T1000 (cell line): ENCODE measurements around the gene AKAP13.
"Not testable (repeated sequence)": the region's sequence is repeated elsewhere in the genome, so short reads cannot be mapped to it uniquely, and the experiment has no call there.

ENCODE experiments used
- DNase-seq: peaks from one replicate; lab custom pipeline; 2025; ENCODE audit warnings: mixed read lengths; lab: John Stamatoyannopoulos, UW

AKAP13 gene

DNA sequence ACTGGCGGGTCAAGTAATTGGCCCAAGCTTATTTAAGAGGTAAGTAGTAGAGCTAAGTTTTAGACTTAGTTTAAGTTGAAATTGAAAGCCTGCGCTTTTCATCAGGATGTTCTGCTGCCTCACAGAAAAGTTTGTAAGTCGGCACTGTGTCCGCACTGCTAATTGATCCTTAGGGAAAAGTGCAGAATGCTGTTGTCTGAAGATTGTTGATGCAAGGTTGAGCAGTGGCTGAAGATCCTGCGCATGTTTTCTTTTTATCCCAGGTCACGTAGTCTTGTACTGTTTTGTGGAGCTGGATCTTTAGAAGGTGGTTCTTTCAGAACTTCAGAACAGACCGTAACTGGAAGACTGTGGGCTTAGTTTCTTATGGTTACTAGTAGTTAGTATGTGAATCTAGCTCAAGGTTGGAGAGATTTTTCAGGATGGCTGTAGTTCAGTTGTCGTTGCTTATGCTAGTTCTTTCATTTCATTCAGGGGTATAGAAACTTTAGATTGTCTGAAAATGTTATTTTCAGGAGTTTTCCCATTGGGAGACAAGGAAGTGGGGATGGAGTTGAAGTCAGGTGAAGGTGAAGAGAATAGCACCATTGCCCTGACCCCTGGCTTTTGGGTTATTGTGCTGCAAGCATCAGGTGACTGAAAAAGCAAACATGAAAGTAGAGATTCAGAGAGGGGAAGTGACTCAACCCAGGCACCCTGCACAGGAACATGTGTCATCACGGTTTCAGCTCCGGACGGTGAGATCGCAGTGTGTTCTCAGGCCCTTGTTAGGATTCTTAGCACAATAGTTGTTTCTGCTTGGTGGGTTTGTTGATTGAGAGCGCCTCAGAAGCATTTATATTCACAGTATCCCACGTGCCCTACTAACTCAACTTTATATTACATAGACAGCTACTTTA is 32.8 kb downstream of the AKAP13 start:
- DNase-seq: no peak

DNA sequence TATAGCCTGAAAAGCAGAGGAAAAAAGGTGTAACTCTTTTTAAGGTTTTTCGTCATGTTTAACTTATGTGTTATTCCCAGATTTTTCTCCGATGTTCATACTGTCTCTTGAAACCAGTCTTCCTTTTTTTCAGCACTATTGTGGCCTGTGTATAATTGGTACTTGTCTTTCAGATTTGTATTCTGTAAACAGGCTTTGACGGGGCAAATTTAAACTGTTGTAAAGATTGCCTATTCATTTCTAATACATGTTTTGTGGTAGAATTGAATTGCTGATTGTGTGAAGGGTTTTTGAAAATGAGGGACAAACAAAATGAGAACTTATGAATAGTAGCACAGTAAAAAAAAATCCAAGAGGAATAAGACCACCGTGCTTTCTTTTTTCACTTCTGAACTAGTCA is 33.6 kb downstream of the AKAP13 start:
- DNase-seq: no peak

DNA sequence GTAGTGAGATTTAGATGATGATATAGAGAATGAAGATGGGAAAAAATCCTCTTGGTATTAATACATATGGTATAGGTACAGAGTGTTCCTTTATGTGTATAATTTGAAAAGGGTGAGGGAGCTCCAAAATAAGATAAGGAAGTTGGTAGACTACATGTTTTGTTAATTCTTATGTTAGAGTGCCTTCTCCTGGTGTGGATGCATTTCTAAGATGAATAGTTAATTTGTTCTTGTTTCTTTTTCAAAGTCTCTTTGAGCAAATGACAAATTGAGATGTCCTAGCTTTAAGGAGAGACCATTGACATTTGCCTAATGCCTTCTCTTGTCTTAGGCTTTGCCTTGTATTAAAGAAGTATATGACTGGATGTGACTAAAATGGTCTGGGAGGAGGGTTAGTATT is 34.1 kb downstream of the AKAP13 start:
- DNase-seq: no peak

DNA sequence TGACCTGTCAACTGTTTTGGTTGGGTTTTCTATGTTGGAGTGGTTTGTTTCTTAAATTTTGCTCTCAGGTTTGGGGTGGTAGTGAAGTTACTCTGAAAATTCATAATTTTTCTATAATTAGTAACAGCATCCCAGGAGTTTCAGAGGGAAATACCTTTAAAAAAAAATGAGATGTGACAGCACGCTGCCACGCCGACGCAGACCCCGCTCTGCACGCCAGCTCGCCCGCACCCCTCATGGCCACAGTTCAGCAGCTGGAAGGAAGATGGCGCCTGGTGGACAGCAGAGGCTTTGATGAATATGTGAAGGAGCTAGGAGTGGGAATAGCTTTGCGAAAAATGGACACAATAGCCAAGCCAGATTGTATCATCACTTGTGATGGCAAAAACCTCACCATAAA is 34.6 kb downstream of the AKAP13 start:
- DNase-seq: no peak

DNA sequence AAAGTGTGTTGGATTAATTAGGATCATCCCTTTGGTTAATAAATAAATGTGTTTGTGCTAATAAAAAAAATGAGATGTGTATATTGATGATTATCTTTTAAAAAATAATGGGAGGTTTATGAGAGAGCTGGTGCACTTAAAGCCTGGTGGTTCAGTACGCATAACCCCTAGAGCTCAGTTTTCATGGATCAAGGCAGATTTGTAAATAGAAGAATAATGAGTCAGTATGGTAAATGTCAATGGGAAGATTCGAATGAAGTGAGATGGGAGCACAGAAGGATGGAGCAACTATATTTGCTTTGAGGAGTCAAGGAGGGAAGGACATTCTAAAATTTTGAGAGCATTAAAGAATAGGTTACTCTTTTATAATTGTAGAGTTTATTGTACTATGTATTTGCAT is 35.4 kb downstream of the AKAP13 start:
- DNase-seq: no peak

DNA sequence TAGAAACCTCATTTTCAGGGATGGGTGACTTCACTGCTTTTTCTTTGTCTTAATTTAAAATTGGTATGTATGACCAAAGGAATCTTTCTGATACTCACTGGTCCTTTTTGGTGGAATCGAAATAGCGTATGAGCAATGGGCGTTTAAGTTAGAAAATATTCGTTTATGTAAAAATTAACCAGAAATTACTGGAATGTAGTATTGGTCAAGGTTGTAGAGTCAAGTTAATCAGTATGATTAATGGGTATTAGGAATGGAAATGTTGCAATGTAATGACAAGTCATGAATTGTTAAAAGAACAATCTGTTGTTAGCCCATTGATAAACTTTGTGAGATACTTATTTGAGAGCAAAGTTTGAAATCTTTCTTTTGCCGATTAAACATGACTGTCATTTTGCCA is 36.9 kb downstream of the AKAP13 start:
- no peak for DNase-seq

DNA sequence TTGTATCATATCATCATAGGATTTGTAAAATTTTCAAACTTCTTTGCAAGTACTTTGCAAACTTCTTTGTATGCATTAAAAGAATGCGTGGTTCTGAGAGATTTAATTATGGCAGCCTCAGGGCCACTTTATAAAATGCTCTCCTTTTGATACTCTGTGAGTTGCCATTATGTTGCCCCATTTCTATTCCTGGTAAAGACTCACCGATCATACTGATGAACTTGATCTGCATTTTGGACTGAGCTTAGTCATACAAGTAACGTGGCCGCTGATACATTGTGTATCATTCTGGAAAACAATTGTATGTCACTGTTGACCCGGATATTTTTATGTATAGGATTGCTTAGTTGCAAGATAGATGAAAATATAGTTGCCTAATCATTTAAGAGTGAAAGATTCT is 38.8 kb downstream of the AKAP13 start:
- no peak for DNase-seq

DNA sequence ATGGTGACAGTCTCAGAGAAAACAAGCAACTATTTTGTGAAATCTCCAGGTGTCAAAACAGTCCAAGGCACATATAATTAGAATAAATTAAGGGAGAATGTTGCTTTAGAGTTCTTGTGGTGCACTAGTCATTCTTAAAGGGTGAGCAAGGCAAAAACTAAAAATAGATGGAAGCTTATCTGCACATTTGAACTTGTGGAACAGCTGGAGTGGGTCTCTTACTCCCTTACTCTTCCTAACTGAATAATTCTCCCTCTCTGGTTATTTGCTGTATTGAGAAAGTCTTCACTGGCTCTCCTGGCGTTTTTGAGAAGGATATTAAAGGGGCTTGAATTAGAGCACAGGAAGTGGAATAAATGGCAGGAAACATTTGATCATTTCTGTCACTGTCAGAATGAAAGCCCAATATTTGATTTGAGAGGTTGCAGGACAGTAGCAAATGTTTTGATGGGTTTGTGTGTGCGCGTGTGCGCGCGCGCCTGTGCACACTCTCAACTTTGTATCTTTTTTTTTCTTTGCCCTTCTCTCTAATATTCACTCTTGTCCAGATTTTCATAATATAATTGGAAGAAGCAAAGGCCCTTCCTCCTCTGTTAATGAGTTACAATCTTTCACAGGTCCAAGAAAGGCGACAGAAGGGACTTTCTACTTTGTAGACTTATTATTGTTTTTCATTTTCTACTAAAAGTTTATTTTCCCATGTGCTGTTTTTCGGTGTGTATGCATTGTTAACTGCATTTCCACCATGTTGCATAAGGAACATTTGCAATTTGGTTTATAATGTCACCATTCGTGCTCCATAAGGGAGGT is 40.9 kb downstream of the AKAP13 start:
- no peak for DNase-seq

DNA sequence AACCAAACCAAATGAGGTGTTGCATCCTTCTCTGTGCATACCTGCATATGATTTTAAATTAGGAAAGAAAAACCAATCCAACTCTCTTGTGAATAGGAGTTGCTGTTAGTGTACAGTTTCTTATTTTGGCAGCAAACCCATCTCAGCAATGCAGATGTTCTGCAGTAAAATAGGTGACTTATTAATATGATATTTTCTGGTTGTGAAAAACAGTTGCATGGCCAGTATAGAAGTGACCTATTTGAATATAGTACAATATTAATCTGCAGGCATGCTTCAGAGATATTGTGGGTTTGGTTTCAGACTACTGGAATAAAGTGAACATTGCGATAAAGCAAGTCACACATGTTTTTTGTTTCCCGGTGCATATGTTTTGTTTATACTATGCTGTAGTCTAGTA is 42.2 kb downstream of the AKAP13 start:
- DNase-seq: no peak

DNA sequence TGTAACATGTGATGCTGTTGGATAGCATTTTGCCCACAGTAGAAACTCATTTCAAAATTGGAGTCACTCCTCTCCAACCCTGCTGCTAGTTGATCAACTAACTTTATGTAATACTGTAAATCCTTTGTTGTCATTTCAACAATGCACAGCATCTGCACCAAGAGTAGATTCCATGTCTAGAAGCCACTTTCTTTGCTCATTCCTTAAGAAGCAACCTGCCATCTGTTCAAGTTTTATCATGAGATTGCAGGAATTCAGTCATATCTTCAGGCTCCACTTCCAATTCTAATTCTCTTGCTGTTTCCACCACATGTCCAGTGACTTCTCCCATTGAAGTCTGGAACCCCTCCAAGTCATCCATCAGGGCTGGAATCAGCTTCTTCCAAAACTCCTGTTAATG is 42.9 kb downstream of the AKAP13 start:
- DNase-seq: no peak

DNA sequence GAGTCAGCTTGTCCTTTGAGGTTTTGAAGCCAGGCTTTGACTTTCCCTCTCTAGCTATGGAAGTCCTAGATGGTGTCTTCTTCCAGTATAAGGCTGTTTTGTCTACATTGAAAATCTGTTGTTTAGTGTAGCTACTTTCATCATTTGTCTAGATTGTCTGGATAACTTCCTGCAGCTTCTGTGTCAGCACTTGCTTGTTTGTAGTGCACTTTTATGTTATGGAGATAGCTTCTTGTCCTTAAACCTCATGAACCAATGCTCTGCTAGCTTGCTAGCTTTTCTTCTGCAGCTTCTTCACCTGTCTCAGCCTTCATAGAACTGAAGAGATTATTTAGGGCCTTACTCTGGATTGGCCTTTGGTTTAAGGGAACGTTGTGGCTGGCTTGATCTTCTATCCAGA is 43.8 kb downstream of the AKAP13 start:
- DNase-seq: no peak

DNA sequence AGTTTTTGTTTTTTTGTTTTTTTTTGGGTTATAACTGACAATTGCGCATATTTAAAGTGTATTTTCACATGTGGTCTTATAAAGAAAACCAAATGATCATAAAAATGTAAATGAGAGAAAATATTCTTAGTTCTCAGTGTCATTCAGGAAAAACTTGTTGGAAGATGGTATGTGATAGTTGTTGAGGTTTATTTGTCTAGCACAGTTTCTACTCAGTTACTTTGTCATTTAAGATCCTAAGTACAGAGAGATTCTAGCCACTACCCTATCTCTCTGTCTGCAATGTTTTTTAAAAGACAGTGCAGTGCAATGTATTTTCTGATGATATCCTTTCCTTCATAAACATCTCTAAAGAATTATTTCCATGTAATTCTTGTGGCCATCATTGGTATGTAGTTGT is 46.1 kb downstream of the AKAP13 start:
- DNase-seq: no peak

DNA sequence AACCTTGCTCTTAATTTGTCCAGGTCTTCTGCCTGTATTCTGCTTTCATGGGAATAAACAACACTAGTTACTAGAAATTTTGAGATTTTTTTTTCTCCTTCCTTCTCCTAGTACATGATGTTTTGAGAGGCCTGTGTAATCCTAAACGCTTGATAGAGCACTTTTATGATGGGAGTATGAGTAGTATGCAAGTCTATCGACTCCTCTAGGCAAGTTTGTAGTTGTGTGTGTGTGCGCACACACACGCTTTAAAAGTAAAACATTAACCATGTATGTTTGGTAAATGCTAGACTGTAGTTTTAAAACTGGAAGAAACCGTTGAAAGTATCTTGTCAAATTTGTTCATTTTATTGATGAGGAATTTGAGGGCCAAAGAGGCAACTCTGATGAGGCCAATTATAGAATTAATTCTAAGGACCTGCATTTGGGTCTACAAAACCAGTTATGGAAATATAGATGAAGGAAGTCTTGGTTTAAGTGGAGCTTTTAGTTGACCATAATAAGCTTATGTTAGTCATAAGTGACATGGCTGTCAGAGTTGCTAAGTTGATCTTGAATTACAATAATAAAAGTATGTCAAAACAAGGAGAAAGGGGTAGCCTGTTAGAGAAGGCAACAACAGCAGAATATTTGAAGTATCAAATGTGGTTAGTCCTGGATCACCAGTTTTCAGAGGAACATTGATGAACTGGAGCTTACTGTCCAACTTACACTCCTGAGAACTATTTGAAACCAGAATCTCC is 47.1 kb downstream of the AKAP13 start:
- no peak for DNase-seq

DNA sequence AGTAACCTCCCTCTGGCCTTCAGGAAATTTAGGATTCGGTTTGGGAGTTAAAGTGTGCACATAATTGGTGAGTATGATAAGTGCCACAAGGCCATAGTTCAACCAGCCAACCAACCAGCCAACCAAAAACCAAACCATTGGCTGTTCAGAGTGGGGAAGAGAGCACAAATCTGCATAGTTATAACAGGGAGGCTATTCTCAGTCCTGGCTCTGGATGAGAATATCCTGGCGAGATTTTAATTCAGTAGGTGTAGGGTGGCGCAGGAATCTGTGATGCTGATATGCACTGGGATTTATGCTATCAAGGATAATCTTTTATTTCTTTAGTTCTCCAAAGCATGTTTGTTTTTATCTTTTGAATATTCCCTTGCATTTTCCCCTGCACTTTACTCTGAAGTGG is 49.1 kb downstream of the AKAP13 start:
- DNase-seq: no peak

DNA sequence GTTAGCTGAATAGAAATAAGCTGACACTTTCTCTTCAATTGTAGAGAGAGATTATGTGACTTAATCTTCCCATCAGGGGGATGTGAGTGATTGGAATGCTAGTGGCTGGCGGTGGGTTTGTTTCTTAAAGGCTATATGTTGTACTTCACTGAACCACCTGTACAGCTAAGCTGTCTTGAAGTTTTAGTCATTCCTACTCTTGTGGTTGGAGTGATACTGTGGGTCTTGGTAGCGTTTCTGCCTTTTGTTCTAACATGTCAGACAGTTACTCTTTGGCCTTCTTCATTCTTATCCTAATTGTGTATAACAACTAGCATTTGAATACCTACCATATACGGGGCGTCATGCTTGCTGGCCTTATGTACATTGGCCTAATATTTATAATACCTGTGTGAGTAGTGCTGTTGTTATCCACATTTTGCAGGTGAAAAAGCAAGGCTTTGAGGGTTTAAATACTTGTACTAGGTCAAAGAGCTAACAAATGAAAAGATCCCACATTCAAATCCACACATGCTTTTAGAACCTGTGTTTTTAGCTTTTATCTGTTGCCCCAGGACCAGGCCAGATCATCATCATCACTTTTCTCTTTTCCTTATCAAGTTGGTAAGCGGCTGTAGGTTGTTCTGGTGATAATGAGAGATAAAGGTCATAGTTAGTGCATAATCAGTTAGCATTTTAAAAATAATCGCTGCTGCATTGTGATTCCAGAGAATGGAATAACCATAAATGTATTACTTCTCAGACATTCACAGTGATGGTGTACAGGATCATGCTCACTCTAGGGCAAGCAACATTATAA is 50.2 kb downstream of the AKAP13 start:
- DNase-seq: no peak

DNA sequence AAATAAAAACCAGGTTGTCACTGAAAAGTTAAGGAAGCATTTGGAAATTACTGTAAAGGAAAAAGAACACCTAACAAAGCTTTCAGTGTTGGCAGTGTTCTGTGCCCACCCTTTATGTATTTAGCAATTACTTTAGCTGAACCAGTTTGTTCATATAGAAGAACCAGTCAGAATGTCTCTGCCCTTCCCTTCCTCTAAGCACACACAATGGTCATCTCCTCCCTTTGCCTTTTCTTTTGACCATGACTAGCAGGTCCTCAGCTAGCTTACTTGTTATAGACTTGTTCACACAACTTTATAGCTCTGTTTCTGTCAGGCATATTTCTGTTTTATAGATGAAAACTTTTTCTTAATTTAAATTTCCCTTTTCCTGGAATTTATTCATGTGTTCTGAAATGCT is 59.6 kb downstream of the AKAP13 start:
- DNase-seq: no peak

DNA sequence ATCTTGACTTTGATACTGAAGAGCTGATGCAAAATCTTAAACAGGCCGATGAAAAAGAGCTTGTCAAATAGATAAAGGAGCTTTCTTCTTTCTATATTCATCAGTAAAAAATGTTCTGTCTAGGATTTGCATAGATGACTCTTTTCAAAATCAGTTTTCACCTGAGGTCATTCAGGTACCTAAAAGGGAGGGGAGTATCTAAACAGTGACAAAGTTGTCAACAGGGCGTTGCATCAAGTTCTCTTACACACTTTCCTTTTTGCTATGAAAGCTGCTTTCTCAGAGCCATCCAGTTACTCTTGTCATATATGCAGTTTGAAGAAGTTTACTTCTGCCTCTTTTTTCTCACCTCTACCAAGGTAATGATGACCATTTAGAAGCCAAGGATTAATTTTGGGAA is 60.0 kb downstream of the AKAP13 start:
- DNase-seq: no peak

DNA sequence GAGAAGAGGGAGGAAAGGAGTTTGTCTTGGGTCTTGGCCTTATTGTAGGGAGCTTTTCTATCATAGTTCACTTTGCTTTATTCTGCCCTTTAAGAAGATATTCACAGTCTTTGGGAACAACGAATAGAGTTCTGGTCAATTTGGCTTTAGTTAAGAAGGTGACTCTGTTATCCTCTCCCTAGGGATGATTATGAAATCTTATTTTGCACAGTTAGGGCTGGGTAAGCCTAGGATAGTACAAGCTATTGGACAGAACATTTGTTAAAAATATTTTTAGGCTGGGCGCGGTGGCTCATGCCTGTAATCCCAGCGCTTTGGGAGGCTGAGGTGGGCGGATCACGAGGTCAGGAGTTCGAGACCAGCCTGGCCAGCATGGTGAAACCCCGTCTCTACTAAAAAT is 61.5 kb downstream of the AKAP13 start:
- DNase-seq: not testable (repeated sequence)

DNA sequence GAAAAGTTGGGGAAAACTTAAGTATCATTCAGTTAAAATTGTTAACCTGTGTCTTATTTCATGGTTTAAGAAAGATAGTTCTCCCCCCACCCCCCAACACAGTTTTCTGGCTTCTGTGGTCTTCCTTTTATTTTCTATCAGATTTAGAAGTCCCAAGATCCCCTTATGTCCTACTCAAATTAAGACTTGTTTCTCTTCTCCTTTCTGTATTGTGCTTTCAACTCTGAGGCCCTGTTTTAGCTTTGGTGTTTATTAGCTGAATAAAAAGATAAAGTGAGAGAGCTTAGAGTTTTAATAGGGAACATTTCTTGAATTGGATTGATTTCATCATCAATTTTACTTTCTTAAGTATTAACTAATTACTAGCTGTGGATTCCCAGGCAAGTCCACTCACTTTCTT is 62.6 kb downstream of the AKAP13 start:
- no peak for DNase-seq

DNA sequence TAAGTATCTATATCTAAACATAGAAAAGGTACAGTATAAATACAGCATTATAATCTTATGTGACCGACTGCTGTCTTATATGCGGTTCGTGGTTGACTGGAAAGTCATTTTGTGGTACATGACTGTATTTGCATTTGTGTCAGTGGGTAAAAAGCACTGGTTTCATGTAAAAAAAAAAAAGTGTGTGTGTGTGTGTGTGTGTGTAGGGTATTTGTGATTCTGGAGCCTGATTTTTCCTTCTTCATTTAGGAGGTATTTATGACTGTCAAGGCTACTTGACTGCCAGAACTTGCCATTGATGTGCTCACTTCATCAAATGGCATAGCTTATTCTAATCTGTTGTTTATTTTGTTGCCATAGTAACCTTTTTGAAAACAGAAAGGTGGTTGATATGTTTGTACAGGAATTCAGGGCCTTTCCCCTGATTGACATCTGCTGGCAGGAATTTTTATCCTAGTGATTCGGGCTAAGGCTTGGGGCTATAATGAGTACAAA is 63.2 kb downstream of the AKAP13 start:
- DNase-seq: no peak

DNA sequence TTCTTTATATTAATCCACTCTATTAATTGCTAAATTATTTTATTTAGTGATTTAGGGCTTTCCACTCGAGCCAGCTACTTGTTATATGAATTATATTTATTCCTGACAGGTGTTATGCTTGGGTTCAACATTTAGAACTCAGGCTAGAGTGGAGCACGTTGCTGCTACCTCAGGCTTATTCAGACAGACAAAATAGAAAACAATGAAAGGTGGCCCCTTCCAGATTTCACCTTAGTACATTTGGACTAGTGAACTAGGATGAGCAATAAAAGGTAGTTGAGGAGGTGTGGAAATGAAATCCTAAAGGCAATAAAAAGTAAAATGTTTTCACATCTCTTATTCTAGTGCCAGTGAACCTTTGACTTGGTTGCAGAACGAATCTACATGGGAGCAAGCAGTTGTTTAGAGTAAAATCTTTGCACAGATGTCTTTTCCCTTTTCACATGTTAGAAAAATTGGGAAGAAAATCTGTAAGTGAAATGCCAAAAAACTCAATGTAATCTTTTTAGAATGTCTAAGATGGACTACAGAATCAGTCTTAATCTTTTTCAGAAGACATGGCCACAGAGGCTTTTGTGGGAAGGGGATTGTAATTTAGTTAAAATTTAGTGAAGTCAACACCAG is 63.8 kb downstream of the AKAP13 start:
- no peak for DNase-seq
